Esophagus muscularis mucosa (tissue), 4 donors: ENCODE results near the gene WDR37. TPM values are rescaled to one million over a fixed set of nuclear protein-coding genes. Genes with fewer than 3 reads are reported as not detected.

ENCODE experiments used
- DNase-seq: peaks from one replicate; pipeline ENCODE4 v3.0.0-alpha.2; 2017; ENCODE audit errors: extremely low spot score
- H3K27ac ChIP-seq, 4 donors: fragments of 200-600 bp; sonication (generic); replicated peaks in 1 of 4; 1 replicate in 3 of 4; 2 replicates in 1 of 4; pipeline ENCODE4 v1.5.1; 2016 to 2019; ENCODE audit warnings: mild to moderate bottlenecking in 1 of 4
- H3K27me3 ChIP-seq, 4 donors: fragments of 200-600 bp; sonication (generic); one replicate each; pipeline versions ENCODE4 v1.5.1 to v1.6.0; 2016 to 2019
- H3K36me3 ChIP-seq, 4 donors: fragments of 200-600 bp; sonication (generic); one replicate each; pipeline ENCODE4 v1.5.1; 2016 to 2019
- H3K4me1 ChIP-seq, 4 donors: fragments of 200-600 bp; sonication (generic); one replicate each; pipeline ENCODE4 v1.5.1; 2016 to 2019
- H3K4me3 ChIP-seq, 4 donors: fragments of 200-600 bp; sonication (generic); 1 replicate in 2 of 4; 2 replicates in 2 of 4; pipeline ENCODE4 v1.5.1; 2016 to 2019; ENCODE audit warnings: mild to moderate bottlenecking in 4 of 4, moderate library complexity in 1 of 4
- H3K9me3 ChIP-seq, 4 donors: fragments of 200-600 bp; sonication (generic); 1 replicate in 3 of 4; 2 replicates in 1 of 4; pipeline ENCODE4 v1.5.1; 2016 to 2019
- EP300 ChIP-seq: sonication (generic); formaldehyde crosslinking; IDR thresholded peaks from one replicate; pipeline ENCODE4 v1.6.1; 2017; ENCODE audit warnings: antibody characterized with exemption
- POLR2A ChIP-seq: fragments of 450-650 bp; IDR thresholded peaks from one replicate; pipeline ENCODE4 v1.6.1; 2017; ENCODE audit warnings: antibody characterized with exemption, moderate library complexity, mild to moderate bottlenecking, low read depth
- POLR2AphosphoS5 ChIP-seq, 2 donors: sonication (generic); formaldehyde crosslinking; IDR thresholded peaks; one replicate each; pipeline ENCODE4 v1.6.1; 2017; ENCODE audit warnings: antibody characterized with exemption in 2 of 2
- WGBS: methylation state at CpG from one replicate; pipeline ENCODE4 v1.1.5; 2018; 5-methylcytosine and 5-hydroxymethylcytosine counted together
- intact Hi-C: fragments of 100-400 bp; cut with DNase I; formaldehyde crosslinking; loops from one replicate; pipeline ENCODE4 v1.15.1; 2023
- total RNA-seq, 4 donors: library from RNA; depleted of rRNA; stranded (reverse); fragments of >200 nt; gene quantifications; one replicate each; pipeline versions ENCODE4 v1.1.0 to v1.2.1, GENCODE V29; 2016
- TF ChIP-seq, protein P1 (sequence below), 3 experiments: fragments of 200-600 bp in 2 of 3; fragments of 450-650 bp in 1 of 3; sonication (generic) in 2 of 3; IDR thresholded peaks; one replicate each; pipeline ENCODE4 v1.5.1; 2017 to 2019; ENCODE audit warnings: antibody characterized with exemption in 3 of 3, mild to moderate bottlenecking in 2 of 3, moderate library complexity in 1 of 3

The WDR37 gene
- total RNA-seq, 4 donors from 2014 or later = 9.1 to 17.2 (median 13.2) TPM

DNA sequence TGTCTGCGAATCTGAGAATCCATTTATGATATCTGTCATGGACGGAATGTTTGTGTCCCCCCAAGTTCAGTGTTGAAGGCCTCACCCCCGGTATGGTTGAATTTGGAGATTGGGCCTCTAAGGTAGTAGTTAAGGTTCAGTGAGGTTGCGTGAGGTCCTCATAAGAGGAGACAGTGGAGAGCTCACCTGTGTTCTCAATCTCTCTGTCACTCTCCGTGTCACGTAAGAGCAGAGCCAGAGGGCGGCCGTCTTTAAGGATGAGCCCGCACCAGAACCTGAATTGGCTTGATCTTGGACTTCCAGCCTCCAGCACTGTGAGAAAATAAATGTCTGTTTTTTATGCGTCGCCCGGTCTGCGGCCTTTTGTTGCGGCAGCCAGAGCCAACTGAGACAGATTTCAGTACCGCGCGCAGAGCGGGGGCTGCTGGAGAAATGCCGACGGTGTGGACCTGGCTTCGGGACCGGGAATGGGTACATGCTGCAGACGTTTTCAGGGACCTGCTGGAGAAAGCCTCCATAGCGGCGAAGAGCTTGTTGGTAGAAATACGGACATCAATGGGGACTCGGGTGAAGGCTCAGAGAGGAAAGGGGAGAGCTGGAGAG lies 40.2 kb downstream of the WDR37 start:
- TF ChIP-seq, protein P1, sequence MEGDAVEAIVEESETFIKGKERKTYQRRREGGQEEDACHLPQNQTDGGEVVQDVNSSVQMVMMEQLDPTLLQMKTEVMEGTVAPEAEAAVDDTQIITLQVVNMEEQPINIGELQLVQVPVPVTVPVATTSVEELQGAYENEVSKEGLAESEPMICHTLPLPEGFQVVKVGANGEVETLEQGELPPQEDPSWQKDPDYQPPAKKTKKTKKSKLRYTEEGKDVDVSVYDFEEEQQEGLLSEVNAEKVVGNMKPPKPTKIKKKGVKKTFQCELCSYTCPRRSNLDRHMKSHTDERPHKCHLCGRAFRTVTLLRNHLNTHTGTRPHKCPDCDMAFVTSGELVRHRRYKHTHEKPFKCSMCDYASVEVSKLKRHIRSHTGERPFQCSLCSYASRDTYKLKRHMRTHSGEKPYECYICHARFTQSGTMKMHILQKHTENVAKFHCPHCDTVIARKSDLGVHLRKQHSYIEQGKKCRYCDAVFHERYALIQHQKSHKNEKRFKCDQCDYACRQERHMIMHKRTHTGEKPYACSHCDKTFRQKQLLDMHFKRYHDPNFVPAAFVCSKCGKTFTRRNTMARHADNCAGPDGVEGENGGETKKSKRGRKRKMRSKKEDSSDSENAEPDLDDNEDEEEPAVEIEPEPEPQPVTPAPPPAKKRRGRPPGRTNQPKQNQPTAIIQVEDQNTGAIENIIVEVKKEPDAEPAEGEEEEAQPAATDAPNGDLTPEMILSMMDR (IDR thresholded peaks at IDR 0.05) = no peak
- TF ChIP-seq POLR2AphosphoS5 (IDR thresholded peaks at IDR 0.05) (no peak), POLR2A (no peak), EP300 (no peak)
- Histone ChIP-seq H3K4me1 (peaks cover 6 to 14% (median 10%) of the 10 kb centered on the region in 4 donors), H3K4me3 (no peak overlapping the region), H3K27ac (no peak overlapping the region), H3K27me3 (no peaks in the 10 kb centered on the region), H3K36me3 (peaks cover 32 to 84% (median 72%) of the 10 kb centered on the region in 4 donors), H3K9me3 (no peaks in the 10 kb centered on the region)
- DNase-seq = no peak
- WGBS = 96% methylated on average over 27 of the region's 27 CpGs
- intact Hi-C loops = no loop called here

DNA sequence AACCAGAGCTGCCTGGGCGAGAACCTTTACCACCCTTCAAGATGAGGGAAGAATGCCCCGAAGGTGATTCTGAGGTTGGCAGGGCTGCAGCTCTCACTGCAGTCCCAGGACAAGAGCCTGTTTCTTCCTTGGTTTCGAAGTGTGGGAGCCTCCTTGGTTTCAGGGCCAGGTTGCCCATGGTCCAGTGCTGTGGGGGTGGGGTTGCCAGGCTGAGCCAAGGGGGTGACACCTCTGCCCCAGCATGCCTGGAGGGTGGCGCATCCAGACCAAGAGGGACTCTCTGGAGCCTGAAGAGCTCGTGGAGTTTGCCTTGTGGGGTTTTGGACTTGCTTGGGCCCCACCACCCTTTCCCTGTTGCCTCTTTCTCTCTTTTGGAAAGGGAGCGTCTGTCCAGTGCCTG lies 41.3 kb downstream of the WDR37 start:
- no CpG with 5 or more reads among the region's 6 CpGs for WGBS
- intact Hi-C loops = no loop called here
- DNase-seq = no peak
- no peak overlapping the region for H3K4me3 ChIP-seq
- no peaks in the 10 kb centered on the region for H3K9me3 ChIP-seq
- H3K4me1 ChIP-seq = peaks cover 6 to 14% (median 10%) of the 10 kb centered on the region in 4 donors
- H3K27ac ChIP-seq = no peak overlapping the region
- no peaks in the 10 kb centered on the region for H3K27me3 ChIP-seq
- peaks cover 36 to 91% (median 75%) of the 10 kb centered on the region in 4 donors for H3K36me3 ChIP-seq
- TF ChIP-seq POLR2AphosphoS5 (IDR thresholded peaks at IDR 0.05) (no peak), EP300 (no peak), POLR2A (no peak)
- TF ChIP-seq, protein P1 (IDR thresholded peaks at IDR 0.05) = no peak

GRCh38 chr10:1100143-1100542 lies 44.0 kb downstream of the WDR37 start:
- Histone ChIP-seq H3K27me3 (no peaks in the 10 kb centered on the region), H3K4me1 (peaks cover 6 to 14% (median 10%) of the 10 kb centered on the region in 4 donors), H3K9me3 (no peaks in the 10 kb centered on the region), H3K27ac (no peak overlapping the region), H3K4me3 (no peak overlapping the region), H3K36me3 (peaks cover 36 to 97% (median 74%) of the 10 kb centered on the region in 4 donors)
- intact Hi-C loops = no loop called here
- WGBS = 67% methylated on average over 3 of the region's 3 CpGs
- DNase-seq = no peak
- TF ChIP-seq EP300 = no peak
- TF ChIP-seq, protein P1 (IDR thresholded peaks at IDR 0.05) = no peak
- no peak for TF ChIP-seq POLR2A
- TF ChIP-seq POLR2AphosphoS5 (IDR thresholded peaks at IDR 0.05) = no peak

DNA sequence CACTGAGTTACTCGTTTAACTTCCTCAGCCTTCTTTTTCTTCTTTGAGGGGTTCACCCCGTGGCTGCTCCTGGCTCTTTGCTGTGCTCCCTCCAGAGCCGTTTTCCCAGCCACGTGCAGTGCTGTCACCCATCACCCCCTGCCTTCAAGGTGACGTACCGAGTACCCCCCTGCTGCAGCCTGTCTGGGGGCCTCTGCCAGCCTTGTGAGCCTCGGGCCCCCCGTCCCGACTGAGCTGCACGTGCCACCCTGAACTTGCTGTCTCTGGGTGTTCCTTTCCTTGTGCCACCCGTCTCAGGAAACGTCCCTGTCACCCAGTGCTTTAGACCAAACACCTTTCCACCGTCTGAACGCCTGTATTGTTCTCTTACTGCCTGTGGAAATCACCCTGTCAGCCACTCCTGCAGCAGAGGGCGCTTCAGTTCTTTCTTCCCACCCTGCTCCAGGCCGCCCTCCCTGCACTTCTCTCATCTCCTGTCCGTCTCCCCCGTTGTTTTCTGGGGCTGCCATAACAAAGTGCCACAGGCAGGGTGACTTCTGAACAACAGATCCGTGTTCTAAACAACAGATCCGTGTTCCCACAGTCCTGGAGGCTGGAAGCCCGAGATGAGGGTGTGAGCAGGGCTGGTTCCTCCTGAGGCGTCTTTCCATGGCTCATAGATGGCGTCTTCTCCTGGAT lies 44.6 kb downstream of the WDR37 start:
- Histone ChIP-seq H3K27me3 (no peaks in the 10 kb centered on the region), H3K4me1 (peaks cover 6 to 14% (median 10%) of the 10 kb centered on the region in 4 donors), H3K4me3 (no peak overlapping the region), H3K9me3 (no peaks in the 10 kb centered on the region), H3K36me3 (peaks cover 37 to 97% (median 74%) of the 10 kb centered on the region in 4 donors), H3K27ac (no peak overlapping the region)
- no peak for DNase-seq
- WGBS = 86% methylated on average over 23 of the region's 23 CpGs
- intact Hi-C loops = no loop called here
- no peak for TF ChIP-seq EP300
- TF ChIP-seq, protein P1 (IDR thresholded peaks at IDR 0.05) = no peak
- TF ChIP-seq POLR2AphosphoS5 (IDR thresholded peaks at IDR 0.05) = no peak
- TF ChIP-seq POLR2A = no peak
